Neural cell (in vitro differentiated cells): ENCODE results near the gene CPHXL2.

Source experiments
- CTCF ChIP-seq: fragments of 450-650 bp; IDR thresholded peaks from 2 replicates; pipeline ENCODE4 v1.5.1; 2014; ENCODE audit warnings: antibody characterized with exemption, mild to moderate bottlenecking, moderate library complexity; ENCODE audit not compliant: poor library complexity, severe bottlenecking
- EP300 ChIP-seq: fragments of 450-650 bp; conservative IDR thresholded peaks from 2 replicates; pipeline ENCODE4 v1.6.1; 2014; ENCODE audit warnings: antibody characterized with exemption, mild to moderate bottlenecking, moderate library complexity; ENCODE audit not compliant: poor library complexity, severe bottlenecking
- EZH2 ChIP-seq: fragments of 200-600, 300-800 bp; shearing (Covaris generic), sonication (generic); IDR thresholded peaks from 2 replicates; pipeline ENCODE4 v1.6.1; 2014; ENCODE audit warnings: antibody characterized with exemption, low read length, borderline replicate concordance, mild to moderate bottlenecking; ENCODE audit not compliant: insufficient read depth, poor library complexity, severe bottlenecking
- MXI1 ChIP-seq: fragments of 450-650 bp; conservative IDR thresholded peaks from 2 replicates; pipeline ENCODE4 v1.6.1; 2014; ENCODE audit warnings: antibody characterized with exemption, mild to moderate bottlenecking; ENCODE audit not compliant: poor library complexity, severe bottlenecking
- POLR2AphosphoS5 ChIP-seq: IDR thresholded peaks from 2 replicates; pipeline ENCODE4 v1.6.1; 2012
- RAD21 ChIP-seq: fragments of 450-650 bp; conservative IDR thresholded peaks from 2 replicates; pipeline ENCODE4 v1.6.1; 2014; ENCODE audit warnings: antibody characterized with exemption, mild to moderate bottlenecking, moderate library complexity
- REST ChIP-seq: IDR thresholded peaks from 2 replicates; pipeline ENCODE4 v1.6.1; 2012; ENCODE audit warnings: borderline replicate concordance
- SMC3 ChIP-seq: fragments of 450-650 bp; conservative IDR thresholded peaks from 2 replicates; pipeline ENCODE4 v1.6.1; 2014; ENCODE audit warnings: antibody characterized with exemption, mild to moderate bottlenecking, moderate library complexity; ENCODE audit not compliant: poor library complexity
- TAF1 ChIP-seq: IDR thresholded peaks from 2 replicates; pipeline ENCODE4 v1.6.1; 2012; ENCODE audit warnings: low read depth

- TF ChIP-seq CTCF (no peak), TAF1 (no peak), EZH2 (no peak), EP300 (no peak), REST (no peak), POLR2AphosphoS5 (no peak), RAD21 (no peak), MXI1 (no peak), SMC3 (no peak)
Observed at GRCh38 chr16:75640598-75640997, 36.2 kb downstream of the CPHXL2 start.
